Midbrain (tissue), 1 donor: ENCODE data around the gene EXTL1.

Source experiments
- DNase-seq: peaks from one replicate; lab custom pipeline; 2025; lab: John Stamatoyannopoulos, UW

The EXTL1 gene

DNA sequence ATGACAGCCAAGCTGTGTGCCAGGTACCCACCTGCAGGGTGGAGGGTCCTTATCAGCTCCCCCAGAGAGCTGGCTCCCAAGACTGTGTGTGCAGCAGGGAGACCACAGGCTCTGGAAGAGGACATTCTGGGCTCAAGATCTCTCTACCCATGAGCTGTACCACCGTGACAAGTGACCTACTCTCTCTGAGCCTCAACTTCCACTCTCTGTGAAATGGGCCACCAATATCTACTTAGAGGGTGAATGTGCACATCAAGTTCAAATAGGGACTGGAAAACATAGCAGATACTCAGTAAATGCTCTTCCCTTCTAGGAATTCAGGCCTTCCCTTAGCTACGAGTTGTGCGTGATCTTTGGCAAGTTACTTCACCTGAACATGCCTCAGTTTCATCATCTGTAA lies 22.8 kb downstream of the EXTL1 start:
- DNase-seq: no peak

DNA sequence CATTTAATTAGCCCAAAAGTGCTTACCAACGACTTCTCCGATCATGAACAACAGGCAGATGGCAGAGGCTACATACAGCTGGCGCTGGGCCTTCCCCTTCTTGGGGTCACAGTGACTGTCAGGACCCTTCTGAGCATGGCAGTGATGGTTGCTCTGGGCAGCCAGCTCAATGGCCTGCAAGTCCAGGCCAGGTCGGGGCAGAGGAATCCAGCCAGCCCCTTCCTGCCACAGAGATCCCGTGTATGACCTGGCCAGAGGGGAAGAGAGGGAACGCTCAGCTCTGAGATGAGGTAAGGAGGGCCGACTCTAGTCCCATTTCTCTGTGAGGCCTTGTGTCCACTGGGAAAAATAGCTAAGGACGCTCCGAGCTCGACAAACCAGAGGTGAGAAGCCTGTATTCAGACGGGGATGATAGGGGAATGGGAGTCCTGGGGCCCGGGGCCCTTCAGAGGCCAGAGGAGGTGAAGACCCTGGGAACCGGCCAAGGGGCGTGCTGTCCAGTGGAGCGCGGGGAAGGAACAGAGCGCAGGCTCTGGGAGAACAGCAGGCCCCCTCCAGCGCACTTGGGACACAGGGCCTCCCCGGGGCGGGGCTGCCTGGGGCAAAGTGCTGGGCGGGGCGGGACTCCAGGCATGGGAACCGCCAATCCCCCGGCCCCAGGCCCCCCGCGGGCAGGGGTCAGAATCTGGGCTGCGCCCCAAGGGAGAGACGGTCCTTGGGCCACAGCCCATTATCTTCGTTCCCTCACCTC lies 23.6 kb downstream of the EXTL1 start:
- DNase-seq: no peak

DNA sequence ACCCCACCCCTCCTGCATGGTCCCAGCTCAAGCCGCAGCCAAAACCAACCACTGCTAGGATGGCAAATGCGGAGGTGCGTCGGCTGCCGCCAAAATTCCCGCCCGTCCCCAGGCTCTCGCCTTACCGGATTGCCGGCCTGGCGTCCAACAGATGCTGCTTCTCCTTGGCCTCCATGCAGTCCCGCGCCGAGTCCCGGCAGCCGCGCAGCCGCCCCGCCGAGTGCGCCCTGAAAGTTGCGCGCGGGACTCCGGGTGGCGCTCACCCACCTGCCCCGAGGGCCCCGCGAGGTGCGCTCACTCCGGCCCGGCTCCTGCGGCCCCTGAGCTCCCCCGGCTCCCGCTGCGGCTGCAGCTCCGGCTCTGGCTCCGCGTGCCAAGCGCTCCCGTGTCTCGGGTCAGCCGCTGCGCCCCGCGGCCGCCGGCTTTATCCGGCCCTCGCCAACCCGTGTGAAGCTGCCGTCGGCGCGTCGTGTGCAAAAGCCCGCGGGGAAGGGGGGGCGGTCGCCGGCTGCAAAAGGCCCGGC lies 24.2 kb downstream of the EXTL1 start, which contains the start of gene SLC30A2:
Gene SLC30A2, minus strand, starts transcription at position 397 of the 524 bp plus-strand sequence. Its CDS starts 222 bp downstream, at position 175.
- DNase-seq: no peak

DNA sequence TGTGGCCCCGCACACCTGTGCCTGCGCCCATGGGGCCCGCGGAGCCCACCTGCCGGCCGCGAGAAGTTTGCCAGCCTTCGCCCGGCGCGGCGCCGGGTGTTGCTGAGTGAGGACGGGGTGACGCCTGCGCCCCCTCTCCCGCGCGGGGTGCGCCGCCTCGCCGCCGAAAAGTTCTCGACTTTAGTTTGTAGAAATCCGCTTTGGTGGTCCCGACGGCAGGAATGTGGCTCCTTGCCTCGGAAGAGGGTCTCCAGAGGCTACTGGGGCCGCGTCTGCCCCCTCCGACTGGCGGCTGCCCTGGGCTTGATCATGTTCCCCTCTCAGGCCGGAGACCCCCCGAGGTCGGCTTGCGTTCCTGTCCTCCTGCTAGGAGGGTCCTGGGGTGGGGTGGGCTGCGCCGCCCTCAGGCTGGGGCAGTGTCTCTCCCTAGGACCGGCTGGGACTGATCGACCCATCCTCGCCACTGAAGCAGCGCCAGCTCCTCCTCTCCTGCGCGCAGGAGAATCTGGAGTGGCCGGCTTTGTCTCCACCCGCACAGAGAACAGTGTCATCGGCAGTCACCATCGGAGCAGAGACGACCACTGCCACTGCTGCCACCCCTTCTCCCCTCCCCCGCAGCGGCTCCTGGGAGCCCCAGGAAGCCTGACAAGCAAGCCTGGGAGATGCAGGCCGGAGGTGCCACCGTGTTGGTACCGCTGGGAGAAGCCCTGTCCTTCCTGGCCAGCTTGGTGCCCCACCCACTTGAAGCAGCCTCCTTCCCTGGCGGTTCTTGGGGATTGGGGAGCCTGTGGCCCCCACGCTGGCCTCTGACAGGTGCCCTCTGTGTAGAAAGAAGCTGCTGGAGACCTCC lies 24.9 kb downstream of the EXTL1 start:
- no peak for DNase-seq

DNA sequence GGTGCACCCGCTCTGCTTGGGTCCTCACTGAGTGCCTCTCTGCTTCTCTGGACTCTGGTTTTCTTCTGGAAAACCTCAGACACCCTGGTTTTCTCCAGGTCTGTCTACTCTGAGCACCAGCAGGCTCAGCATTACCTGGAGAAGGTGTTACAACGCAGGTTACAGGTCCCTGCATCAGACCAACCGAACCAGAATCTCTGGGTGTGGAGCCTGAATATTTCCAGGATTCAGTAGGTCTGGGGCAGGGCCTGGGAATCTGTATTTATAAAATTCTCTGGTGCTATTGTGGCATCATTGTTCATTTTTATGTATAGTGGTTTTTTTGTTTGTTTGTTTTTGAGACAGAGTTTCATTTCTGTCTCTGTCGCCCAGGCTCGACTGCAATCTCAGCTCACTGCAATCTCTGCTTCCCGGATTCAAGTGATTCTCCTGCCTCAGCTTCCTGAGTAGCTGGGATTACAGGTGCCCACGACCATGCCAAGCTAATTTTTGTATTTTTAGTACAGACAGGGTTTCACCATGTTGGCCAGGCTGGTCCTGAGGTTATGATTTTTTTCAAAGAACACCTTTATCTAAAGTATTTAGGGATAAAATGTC lies 25.8 kb downstream of the EXTL1 start:
- DNase-seq: no peak

DNA sequence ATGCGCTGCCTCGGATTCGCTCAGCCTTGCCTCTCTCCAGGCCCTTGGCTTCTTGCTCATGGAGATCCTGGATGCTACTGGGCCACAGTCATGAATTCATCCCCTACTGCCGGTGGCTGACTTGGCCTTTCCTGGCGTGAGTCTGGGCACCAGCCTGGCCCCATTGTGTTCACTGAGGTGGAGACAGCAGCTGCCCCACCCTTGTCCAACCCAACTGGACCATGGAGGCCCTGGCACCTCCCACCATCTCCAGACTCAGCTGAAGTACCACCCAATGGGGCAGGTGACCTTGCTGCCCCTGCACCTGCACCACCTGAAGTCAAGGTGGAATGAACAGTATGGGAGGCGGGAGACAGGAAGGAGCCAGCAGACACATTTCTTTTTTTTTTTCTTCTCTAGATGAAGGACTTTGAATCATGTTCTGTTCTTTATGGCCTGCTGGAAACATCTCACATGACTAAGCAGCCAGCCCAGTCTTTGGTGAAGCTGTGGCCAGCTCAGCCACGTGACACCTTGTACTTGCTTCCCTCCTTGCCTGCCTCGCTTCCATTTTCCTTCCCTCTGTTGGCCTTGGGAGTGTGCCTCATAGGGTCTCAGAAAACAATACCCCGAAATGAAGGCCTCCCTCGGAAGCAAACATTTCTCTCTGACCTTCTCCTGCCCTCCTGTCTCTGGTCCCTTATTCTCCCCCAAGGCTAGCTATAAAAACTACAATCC lies 28.1 kb downstream of the EXTL1 start:
- no peak for DNase-seq

DNA sequence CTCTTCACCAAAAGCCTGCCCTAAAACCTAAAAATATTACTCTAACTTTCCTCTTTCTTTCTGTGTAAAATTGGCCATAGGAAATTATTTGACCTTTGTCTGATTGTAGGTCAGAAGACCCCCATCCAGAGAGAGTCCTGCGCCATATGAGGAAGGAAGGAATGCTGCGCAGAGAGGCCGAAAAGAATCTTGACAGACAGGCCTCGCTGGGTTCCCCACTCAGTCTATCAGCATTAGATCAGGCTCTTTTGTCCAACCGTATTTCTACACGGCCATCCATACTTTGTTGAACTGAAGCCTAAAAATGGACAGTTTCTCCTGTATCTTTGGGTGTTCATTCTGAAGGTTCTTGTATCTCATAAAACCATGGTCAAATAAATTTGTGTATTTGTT lies 28.7 kb downstream of the EXTL1 start:
- DNase-seq: no peak

DNA sequence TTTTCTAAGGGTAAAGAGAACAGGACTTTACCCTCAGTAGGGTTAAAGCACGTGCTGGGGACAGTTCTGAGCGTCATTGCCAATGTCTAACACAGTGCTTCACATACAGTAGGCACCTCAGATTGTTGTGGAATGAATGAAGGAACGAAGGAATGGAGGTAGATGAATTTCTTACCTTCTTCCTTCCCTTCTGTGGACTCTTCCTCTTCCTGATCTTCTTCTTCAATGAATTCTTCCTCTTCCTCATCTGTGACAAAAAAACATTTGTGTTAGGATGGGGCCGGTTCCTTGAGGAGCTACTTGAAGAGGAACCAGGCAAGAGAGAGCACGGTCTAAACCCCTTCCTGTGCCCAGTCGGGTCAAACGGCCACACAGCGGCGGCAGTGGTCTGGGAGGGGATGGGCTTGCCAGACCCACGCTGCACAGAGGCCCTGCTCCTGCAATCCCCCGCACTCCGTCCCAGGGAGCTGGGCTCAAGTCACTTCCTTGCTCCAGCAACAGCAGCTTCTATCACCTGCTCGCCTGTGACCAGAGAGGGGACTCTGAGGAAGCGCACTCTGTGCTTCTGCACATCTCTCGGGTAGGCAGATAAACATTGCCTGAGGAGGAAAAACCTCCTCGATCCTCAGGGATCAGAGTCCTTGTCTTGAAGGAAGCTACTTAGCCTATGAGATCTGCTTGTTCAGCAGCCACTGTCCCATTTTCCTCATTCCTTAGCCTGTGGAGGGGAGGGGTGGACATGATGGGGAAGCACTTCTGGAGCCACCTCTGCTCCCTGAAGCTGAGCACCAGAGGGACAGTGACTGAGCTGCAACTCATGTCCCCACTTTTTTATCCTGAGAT lies 32.4 kb downstream of the EXTL1 start:
- DNase-seq: no peak

DNA sequence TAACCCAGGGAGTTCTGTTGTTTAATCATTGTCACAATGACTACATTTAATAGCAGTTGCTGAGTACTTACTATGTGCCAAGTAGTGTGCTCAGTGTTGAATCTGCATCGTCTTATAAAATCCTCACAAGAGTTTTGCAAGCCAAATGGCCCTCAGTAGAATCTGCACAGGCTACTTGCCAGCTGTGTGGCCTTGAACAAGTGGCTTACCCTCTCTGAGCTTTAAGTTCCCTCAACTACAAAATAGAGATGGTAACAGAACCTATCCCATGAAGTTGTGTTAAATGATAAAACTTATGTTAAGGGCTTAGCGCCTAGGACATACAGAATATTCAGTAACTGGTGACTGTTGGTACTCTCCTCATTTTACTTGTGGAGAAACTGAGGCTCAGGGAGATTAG lies 33.5 kb downstream of the EXTL1 start:
- no peak for DNase-seq

DNA sequence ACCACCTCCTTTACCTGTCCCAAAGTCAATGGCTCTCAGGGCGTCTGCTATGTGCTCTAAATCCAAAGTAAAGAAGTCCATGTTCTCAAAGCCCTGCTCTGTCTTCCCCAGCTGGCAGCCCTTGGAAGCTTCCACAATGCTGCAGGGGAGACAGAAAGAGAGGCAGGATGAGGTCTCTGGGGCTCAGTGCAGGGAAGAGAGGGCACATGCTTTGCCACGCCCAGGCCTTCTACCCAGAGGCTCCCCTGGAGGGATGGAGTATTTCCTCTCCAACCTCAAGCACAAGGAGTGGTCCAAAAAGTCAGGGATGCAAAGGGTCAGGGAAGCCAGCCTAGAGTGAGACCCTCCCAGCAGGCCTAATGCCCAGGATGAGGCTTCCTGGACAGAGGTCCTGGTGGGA lies 35.6 kb downstream of the EXTL1 start:
- no peak for DNase-seq

DNA sequence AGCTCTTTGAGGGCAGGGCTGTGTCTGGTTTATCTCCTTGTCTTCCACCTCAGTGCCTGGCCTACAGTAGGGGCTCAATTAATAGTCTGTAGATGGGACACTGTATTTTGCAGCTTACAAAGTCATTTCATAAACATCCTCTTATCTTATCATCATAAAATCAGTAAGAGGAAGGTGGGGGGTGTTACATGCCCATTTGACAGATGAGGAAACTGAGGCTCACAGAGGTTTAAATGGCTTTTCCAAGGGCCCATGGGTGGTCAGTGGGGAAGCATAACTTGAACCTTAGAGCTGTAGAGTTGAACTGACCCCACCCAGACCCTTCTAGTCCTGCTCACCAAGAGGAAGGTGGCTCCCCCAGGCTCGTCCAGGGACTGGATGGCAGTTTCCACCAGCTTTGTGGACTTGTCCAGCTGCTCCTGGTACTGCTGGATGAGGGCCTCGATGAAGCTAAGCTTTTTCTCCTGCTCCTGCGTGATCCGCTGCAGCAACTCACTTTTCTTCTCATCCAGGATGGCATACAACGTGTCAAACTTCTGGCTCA lies 36.5 kb downstream of the EXTL1 start:
- DNase-seq: no peak

DNA sequence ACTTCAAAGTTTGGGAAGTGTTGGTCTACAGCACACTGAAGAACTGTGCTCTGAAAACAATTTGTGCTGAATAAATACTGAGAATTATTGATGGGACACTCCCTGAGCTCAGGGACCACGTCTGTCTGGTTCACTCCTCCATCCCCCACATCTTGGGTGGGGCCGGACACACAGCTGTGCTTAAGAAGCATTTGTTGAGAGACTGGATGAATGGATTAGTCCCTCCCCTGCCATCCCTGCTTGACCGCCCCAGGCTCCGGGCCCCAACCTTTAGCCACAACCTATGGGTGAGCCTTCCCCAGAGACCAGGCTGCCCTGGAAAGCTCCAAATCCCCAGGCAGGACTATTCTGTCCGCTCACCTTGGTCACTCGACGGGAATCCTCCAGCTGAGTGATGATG lies 38.3 kb downstream of the EXTL1 start:
- no peak for DNase-seq

DNA sequence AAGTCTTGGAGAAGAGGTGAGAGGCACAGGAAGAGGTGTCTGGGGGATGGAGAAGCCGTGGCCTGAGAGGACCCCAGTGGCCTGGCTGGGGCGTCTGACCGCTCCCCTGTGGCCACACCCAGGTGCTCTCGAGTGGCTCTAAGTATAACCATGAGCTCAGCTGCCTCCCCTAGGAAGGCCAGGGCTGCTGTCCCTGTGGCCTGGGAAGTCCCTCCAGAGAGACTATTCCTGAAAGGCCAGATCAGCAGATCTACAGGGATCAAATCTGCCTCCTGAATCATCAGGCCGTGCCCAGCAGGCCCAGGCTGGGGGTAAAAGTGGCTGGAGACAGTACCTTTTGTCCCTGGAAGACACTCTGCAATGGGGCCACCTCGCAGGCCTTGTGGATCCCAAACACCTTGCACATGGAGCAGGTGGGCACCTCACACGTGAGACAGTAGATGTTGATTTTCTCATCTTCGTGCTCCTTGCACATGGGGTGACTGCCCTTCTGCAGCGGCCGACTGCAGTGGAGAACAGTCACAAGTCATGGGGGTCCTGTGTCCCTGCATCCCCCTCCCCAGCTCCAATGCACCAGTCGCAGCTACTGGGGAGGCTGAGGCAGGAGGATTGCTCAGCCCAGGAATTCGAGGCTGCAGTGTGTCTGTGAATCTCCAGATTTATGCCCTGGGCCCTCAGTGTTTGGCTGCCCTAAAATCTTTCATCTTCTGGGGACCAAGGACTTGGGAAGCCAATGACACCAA lies 39.4 kb downstream of the EXTL1 start:
- no peak for DNase-seq

DNA sequence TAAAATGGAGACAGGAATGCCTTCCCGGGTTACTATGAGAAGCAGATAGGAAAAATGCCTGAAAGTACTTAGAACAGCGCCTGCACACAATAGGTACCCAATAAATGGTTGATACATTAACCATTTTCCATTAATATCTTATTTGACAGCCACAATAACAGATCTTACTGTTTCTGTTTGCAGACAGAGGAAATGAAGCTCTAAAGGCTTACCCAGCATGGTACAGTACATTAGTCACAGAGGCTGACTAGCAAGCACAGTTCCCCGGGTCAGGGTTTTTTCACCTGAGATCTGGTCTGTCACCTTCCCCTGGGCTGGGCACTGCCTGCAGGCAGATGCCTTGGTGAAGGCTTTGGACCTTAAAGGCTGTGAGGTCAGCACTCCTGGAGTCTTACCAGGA lies 43.0 kb downstream of the EXTL1 start:
- no peak for DNase-seq

DNA sequence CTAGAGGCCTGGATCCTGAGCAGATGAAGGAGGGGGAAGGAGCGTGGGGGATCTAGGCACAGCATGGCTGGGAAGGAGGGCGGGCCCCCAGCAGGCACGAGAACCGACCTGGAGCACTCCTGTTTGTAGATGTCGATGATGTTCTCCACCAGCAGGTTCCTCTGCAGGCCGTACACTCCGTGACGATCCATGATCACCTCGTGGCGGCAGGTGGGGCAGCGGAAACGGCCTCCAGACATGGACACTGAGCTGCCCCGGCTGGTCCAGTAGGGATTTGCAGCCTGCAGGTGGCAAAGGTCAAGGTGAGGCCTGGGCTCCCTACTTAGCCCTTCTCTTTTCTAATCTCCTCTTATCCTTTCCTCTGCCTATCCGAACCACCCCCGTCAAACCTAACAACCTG lies 44.6 kb downstream of the EXTL1 start:
- no peak for DNase-seq

DNA sequence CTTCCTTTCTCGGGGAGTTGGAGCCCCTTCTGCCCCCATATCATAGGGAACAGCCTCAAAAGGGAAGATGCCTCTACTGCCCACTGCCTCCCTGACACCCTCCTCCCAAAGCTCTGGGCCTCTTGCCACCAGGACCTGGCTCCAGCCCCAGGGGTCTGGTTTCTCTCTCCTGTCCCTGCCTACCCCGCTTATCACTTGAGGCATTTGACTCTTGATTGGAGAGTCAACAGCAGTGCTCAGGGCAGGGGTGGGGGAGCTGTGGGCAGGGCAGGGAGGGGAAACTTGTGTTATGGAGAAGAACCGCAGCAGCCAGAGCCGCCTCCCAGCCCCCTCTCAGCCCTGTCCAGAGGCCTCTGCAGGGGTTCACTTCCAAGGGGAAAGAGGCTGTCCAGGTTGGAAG lies 45.3 kb downstream of the EXTL1 start:
- DNase-seq: no peak

DNA sequence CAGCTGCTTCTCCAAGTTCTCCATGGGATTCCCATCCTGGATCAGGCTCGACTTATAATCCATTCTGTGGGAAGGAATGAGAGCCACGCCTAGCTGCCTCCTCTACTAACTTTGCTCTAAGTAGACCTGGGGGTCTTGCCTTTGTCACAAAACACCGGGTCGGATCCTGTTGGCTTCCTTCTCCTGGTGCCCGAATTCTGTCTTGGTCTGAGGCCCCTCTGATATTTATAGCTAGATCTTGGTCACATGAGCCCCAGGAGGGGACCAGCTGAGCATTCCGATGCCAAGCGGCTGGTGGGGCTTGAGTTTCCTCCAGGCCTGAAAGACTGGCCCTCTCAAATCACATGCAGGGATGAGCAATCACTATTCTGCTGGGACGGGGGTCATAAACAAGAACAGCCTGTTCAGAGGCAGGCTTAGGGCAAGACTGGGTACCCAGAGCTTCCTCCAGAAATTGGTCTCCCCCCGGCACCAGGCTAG lies 45.9 kb downstream of the EXTL1 start, which contains the start of gene TRIM63:
Gene TRIM63, minus strand, starts transcription at position 199 of the 480 bp plus-strand sequence. Its CDS starts 136 bp downstream, at position 63.
- no peak for DNase-seq

DNA sequence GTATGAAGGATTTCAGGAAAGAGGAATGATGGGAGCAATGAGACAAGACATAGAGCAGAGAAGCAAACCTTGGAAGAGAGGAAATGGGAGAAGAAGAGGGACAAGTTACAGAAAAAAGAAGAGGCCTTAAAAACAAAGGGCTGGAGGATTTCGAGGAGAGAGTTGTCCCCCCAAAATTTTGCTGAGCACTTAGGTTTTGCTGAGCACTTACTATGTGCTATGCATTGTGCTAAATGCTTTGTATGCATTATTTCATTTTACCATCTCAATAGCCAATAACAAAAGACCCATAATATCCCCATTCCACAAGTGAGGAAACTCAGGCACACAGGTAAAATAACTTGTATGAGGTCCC lies 48.3 kb downstream of the EXTL1 start:
- no peak for DNase-seq

DNA sequence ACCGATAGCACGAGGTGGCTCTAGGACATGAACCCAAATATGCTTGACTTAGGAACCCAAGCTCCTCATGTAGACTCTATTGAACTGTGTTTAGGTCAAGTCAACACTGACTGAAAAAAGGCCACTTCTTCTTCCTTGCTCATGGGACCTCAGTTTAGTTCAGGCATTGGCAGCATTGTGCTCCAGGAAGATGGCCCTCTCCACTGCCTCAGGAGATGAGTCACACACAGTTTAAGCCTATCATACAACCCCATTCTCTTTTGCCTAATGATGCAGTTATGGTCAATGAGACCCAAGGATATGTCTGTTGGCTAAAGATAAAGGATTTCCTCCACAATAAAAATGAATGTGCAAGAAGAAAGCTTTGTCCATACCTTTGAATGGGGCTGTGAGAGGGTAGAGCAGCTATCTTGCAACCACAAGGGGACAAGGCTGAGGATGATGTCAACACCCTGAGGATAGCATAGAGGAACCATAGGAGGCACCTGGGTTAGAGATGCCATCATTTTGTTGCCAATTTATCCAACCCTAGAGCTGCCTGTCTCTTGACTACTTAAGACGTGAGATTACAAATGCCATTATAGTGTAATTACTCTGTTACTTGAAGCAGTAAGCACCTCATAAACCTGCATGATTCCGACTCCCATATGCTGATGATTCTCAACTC lies 48.9 kb downstream of the EXTL1 start:
- no peak for DNase-seq
